Amniotic stem cell (primary cell): Measurements from ENCODE around the gene GAP43.

Source experiments
- DNase-seq: peaks from one replicate; lab custom pipeline; 2025; lab: John Stamatoyannopoulos, UW

Gene GAP43

GRCh38 chr3:115623044-115623868, at the start of gene GAP43:
Gene GAP43, plus strand, starts transcription at chr3:115623510. Its CDS starts 180 bp downstream, at chr3:115623690.
- peak; percentile 70 for DNase-seq

- no peak for DNase-seq
These were observed 46.9 kb upstream of the GAP43 start for GRCh38 chr3:115576325-115576875.

GRCh38 chr3:115577000-115577399, 46.3 kb upstream of the GAP43 start:
- no peak for DNase-seq

GRCh38 chr3:115578331-115578730, 45.0 kb upstream of the GAP43 start:
- no peak for DNase-seq

- DNase-seq = no peak
These were observed 42.7 kb upstream of the GAP43 start for GRCh38 chr3:115580566-115580965.

- DNase-seq = no peak
These were observed 41.8 kb upstream of the GAP43 start for GRCh38 chr3:115581362-115582135.

- DNase-seq = no peak
These were observed 34.9 kb upstream of the GAP43 start for GRCh38 chr3:115588201-115589115.

GRCh38 chr3:115590873-115591272, 32.4 kb upstream of the GAP43 start:
- no peak for DNase-seq

GRCh38 chr3:115595611-115596275, 27.6 kb upstream of the GAP43 start:
- DNase-seq = no peak

GRCh38 chr3:115598216-115598615, 25.1 kb upstream of the GAP43 start:
- DNase-seq = no peak

- DNase-seq = no peak
These were observed 21.1 kb upstream of the GAP43 start for GRCh38 chr3:115602194-115602593.

GRCh38 chr3:115611630-115612029, 11.7 kb upstream of the GAP43 start:
- DNase-seq = no peak

- DNase-seq = no peak
These were observed 8.1 kb upstream of the GAP43 start for GRCh38 chr3:115615001-115615814.

- no peak for DNase-seq
These were observed 6.8 kb upstream of the GAP43 start for GRCh38 chr3:115616461-115616860.

GRCh38 chr3:115617591-115617990, 5.7 kb upstream of the GAP43 start:
- DNase-seq = no peak

GRCh38 chr3:115624029-115624741, 875 bp downstream of the GAP43 start:
- no peak for DNase-seq

- no peak for DNase-seq
These were observed 1.6 kb downstream of the GAP43 start for GRCh38 chr3:115624901-115625300.

- no peak for DNase-seq
These were observed 2.7 kb downstream of the GAP43 start for GRCh38 chr3:115626006-115626409.

GRCh38 chr3:115626721-115627120, 3.4 kb downstream of the GAP43 start:
- DNase-seq = no peak
